H4 (cell line): ENCODE results near the gene ATP2A1. TPM values are rescaled to one million over a fixed set of nuclear protein-coding genes. Genes with fewer than 3 reads are reported as not detected.

Source experiments
- DNase-seq: peaks from one replicate; pipeline ENCODE4 v3.0.0-alpha.2; 2015; ENCODE audit warnings: low spot score
- total RNA-seq: library from RNA; depleted of rRNA; stranded (reverse); fragments of >200 nt; shearing (Covaris generic); gene quantifications from 2 replicates; pipeline ENCODE4 v1.2.3, GENCODE V29; 2014; rRNA removed

The ATP2A1 gene
- total RNA-seq, result 0.04 TPM in 1 of 2 replicates, not detected in the other

DNA sequence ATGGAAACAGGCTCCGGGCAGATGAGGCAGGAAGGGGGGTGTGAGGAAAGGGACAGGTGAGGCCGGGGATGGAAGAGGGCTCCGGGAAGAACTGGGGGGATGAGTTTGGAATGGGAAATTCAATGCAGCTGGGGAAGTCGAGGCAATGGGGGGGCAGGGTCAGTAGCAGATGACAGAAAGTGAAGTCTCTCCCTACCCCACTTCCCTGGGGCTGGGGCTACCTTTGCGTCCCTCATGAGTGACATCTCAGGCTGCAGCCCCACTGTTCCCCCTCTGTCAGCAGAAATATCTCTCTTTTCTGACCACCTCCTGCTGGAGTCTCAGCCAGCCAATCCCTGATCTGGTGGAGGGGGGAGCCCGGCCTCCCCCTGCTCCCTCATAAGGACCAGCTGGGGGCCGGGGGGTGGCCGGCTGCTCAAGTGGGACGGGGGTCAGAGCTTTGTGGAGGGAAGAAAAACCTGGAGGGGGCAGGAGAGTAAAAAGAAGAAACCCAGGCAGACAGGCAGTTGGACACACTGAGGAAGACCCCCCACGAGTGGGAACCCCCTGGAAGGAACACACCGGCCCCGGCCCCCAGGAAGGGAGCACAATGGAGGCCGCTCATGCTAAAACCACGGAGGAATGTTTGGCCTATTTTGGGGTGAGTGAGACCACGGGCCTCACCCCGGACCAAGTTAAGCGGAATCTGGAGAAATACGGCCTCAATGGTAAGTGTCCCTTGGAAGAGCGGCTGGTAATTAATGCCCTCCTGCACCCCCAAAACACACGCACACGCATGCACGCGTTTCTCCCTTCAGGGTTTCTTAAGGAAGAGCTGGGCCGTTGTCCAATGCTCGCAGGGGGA, at the start of gene ATP2A1:
TSS of gene ATP2A1 (plus strand) at position 406 of the 844 bp plus-strand sequence. CDS start at position 590, 184 bp downstream.
- DNase-seq, result no peak

GRCh38 chr16:28829747-28830146, 48.5 kb upstream of the ATP2A1 start:
- DNase-seq, result no peak

DNA sequence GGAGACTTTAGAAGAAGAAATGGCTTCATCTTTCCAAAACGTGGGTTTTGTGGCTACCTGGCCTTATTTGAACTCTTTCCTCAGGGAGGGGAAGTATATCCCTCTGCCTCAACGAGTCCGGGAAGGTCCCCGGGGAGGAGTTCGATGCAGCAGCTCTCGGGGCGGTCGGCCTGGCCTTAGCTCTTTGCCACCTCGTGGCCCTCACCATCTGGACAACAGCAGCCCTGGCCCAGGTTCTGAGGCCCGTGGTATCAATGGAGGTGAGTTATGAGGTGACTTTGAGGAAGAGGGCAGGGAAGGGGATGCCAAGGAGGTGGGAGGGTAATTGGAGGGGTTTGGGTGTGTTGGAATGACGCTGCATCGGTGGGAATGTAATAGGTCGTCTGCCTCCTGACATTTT, 47.8 kb upstream of the ATP2A1 start:
- DNase-seq, result no peak

- DNase-seq, result no peak
These were observed 43.9 kb upstream of the ATP2A1 start for GRCh38 chr16:28834349-28834748.

DNA sequence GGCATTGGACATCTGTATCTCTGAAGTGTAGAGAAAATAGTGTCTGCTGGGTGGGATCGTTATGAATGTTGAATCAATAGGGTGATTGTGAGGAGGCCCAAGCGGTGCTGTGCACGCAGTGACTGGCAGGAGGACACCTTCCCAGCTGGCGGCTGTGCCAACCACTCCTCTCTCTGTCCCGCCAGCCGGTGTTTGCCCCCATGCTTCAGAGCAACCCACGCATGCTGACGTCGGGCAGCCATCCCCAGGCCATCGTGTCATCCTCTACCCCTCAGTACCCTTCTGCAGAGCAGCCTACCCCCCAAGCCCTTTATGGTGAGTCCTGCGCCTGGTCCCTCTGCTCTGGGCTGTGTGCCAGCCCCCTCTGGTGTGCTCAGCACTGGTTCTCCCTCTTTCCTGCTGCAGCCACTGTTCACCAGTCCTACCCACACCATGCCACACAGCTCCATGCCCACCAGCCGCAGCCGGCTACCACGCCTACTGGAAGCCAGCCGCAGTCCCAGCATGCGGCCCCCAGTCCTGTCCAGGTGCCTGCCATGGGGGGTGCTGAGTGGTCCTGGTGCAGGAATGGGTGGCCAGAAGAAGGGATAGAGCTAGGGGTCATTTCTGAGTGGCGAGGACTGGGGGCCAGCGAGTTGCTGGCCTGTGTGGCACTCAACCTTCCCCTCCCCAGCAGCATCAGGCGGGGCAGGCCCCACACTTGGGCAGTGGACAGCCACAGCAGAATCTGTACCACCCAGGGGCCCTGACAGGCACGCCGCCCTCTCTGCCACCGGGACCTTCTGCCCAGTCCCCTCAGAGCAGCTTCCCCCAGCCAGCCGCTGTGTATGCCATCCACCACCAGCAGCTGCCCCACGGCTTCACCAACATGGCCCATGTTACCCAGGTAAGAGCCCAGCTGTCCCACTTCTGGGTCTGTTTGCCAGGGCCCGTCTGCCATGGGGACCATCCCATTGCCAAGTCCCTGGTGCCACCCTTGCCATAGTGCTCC, 43.1 kb upstream of the ATP2A1 start:
- DNase-seq, result no peak

- no peak for DNase-seq
These were observed 42.2 kb upstream of the ATP2A1 start for GRCh38 chr16:28835864-28836760.

- no peak for DNase-seq
These were observed 41.6 kb upstream of the ATP2A1 start for GRCh38 chr16:28836761-28837064.

DNA sequence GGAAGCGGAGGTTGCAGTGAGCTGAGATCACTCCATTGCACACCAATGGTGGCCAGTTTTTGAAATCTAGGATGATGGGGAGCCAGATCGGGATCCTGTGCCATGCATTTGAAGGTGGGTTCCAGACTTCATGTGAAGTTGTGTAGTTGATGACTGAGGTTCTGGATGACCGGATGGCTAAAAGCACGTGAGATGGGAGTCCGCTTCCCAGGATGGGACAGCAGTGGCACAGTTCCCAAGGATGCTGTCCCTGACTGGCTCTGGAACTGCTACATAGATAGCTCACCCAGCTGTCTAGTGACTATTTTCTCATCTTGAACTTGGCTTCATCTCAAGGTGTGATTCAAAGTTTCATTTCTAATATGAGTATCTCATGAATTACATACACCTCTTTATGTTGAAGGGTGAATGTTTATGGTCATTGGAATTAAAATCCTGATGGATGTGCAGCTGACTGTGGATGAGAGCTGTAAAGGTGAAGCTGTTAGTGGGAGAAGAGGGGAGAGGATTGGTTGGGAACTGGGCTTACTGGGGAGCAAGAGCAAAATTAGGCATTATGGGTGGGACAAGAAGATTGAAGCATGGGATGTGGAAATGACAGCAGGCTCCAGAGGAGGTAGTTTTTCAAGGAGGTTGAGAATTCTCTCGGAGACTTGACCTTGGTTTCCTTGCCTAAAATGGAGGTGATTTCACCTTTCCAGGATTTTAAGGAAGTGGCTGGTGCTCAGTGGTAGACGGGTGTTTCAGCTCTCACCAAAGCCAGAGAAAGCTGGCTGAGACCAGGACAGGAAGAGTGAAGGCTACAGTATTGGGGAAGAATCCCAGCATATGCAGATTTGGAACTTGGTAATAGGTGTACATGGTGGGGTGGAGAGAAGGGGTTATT, 40.4 kb upstream of the ATP2A1 start:
- no peak for DNase-seq

DNA sequence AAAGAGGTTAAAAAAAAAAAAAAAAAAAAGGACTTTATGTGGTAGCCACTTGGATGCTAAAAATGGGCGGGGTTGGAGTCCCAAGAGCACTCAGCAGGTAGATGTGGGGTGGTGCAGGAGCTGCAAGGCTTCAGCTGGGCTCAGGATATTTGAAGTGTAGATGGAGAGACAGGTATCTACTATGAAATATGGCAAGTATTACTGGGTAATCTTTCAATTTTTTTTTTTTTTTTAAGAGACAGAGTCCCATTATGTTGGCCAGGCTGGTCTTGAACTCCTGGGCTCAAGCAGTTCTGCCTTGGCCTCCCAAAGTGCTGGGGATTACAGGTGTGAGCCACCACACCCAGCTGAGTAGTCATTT, 39.8 kb upstream of the ATP2A1 start:
- DNase-seq, result no peak

- no peak for DNase-seq
These were observed 39.2 kb upstream of the ATP2A1 start for GRCh38 chr16:28839004-28839639.

DNA sequence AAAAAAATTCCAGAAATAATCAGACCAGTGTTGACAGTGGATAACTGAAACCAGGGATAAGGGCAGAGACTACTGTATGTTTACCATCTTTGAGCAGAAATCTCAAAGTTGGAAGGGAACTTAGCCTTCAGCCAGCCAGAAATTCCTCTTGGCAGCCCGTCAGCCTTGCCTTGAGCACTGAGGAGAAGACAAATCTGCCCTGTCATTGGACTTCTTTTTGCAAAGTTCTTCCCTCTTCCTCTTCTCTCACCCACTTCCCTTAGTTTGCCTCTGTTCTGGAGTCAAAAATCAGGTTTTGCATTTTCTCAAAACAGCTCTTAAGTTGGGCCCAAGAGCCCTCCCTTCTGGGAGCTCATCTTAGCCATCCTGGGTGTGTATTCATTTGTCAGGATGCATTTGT, 38.4 kb upstream of the ATP2A1 start:
- no peak for DNase-seq

- DNase-seq, result no peak
These were observed 35.6 kb upstream of the ATP2A1 start for GRCh38 chr16:28842696-28843095.

DNA sequence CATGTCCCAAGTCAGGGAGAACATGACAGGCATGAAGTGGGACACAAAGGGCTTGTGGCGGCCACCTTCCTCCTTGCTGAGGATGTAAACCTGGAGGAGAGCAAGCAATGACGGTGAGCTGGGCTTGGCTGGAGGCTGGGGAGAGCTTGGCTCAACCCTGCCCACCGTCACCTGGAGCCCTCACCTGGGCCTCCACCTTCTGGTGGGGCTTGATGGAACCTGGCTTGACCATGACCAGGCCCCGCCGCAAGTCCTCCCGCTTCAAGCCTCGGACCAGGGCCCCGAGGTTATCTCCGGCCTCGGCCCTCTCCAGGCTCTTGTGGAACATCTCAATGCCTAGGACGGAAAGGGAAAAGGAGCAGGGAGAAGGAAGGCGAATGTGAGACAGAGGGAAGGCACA, 34.5 kb upstream of the ATP2A1 start:
- no peak for DNase-seq

- no peak for DNase-seq
These were observed 33.9 kb upstream of the ATP2A1 start for GRCh38 chr16:28844226-28844885.

DNA sequence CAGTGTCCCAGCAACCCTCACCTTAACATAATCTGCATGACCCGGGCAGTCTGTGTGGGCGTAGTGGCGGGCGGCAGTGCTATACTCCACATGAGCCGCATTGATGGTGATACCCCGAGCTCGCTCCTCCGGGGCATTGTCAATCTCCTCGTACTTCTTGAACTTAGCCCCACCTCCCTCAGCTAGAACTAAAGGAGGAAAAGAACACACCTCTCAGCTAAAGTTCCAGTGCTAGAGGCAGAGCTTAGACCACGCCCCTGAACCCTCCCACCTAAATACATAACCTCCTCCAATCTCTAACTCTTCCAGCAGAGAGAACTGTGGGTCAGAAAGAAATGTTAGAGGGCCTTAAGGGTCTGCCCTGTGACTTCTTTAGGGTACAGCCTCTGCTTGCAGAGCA, 33.0 kb upstream of the ATP2A1 start:
- DNase-seq, result no peak

DNA sequence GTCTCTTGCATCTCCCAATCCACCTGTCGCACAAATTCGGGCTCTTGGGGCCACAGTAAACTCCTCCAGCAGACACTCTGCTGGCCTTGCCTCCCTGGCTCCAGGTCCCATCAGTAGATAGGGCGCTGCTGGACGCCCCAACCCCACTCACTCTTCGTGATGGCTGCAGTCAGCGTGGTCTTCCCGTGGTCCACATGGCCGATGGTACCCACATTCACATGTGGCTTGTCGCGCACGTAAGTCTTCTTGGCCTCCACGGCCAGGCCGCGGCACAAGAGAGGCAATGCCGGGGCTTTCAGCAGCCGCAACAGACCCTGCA, 32.6 kb upstream of the ATP2A1 start:
- no peak for DNase-seq

DNA sequence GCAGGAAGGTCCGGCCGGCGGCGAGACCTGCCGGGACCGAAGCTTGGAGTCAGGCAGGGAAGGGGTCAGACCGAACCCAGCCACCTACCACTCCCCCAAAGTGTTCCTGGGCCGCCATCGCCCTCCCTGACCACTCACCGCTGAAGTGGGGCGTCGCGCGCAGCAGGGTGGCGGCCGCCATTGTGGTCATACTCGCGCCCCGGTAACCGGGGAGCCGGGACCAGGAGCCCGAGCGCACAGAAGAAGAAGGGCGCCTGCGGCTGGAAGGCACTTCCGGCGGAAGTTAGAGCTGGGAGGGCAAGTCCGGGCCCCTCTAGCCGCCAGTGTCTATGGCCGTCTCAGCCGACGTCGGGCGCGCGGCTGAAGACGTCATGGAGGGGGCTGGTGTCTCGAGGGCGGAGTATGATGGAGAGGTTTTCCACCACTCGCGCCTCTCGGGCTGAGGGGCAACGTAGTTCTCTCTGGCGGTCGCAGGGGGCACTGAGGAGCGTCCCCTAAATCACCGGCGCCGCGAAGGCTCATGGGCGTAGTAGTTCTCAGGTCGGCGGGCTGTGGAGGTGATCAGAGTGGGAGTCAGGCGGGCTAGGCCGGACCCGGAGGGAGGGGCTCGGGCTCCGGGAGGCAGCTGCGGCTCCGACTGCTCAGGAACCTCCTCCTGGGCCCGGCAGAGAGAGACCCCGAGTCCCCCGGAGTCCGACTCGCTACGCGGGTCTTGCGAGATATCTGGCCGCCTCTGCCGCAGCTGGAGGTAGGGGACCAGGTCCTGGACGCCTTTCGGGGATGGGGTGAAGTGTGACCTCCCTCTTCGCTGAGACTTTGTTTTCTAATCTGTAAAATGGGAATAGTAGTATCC, 32.0 kb upstream of the ATP2A1 start, which contains the start of gene TUFM:
TSS of gene TUFM (minus strand) at position 269 of the 853 bp plus-strand sequence. CDS start at position 190, 79 bp downstream.
- peak; percentile 98 for DNase-seq

DNA sequence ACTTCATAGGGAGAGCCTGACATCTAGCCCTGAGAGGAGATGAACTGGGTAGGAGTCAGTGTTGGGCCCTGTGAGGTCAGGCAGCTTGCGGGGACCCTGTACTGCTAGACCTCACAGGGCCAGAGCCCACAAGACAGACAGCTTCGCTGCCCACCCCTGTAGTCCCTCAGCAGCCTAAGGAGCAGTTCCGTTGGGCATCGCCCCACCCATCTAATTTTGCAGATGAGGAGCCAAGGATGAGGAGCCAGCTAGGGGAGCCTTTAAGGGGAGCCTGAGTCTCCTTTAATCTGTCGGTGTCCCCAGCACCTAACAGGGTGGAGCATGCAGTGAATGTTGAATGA, 31.4 kb upstream of the ATP2A1 start:
- no peak for DNase-seq

GRCh38 chr16:28858421-28858820, 19.9 kb upstream of the ATP2A1 start:
- DNase-seq, result no peak
